K562 (cell line): ENCODE data around the gene OPHN1. TPM values are rescaled to one million over a fixed set of nuclear protein-coding genes. Genes with fewer than 3 reads are reported as not detected.
"Not testable (repeated sequence)": the region's sequence is repeated elsewhere in the genome, so short reads cannot be mapped to it uniquely, and the experiment has no call there.

Source experiments
- ATAC-seq: fragments of 200-7000 bp; cut with Tn5 transposase; 3 replicates; pipeline ENCODE4 v1.9.1; 2020; ENCODE audit warnings: moderate library complexity
- BruUV-seq: library from RNA; stranded (reverse); fragments of 400-500 nt; replicated peaks from 2 replicates; lab custom pipeline; 2021; lab: Mats Ljungman, UMichigan
- CTCF ChIA-PET: fragments of 300-600 bp; formaldehyde crosslinking; extraction: SDS; loops from one replicate; lab custom pipeline; 2021; ENCODE audit warnings: low intra/inter-chr PET ratio; lab: Yijun Ruan, JAX
- POLR2A ChIA-PET: fragments of 300-600, 350-650 bp; sonication (Branson Sonifier 250); formaldehyde crosslinking; extraction: SDS; loops from one replicate; lab custom pipeline; 2021; ENCODE audit warnings: antibody characterized with exemption, inconsistent platforms; lab: Yijun Ruan, JAX
- DNase-seq, 4 experiments: peaks; one replicate each; pipeline versions ENCODE4 v3.0.0 to v3.0.0-alpha.2; 2011 to 2018; ENCODE audit warnings: low spot score in 3 of 4, mixed read lengths in 3 of 4; ENCODE audit errors: extremely low read depth in 1 of 4
- FAIRE-seq: peaks from 2 replicates; lab custom pipeline; 2011; peaks lifted over from hg19 to GRCh38; lab: Jason Lieb, UNC
- H2AFZ ChIP-seq: 2 replicates; pipeline ENCODE4 v1.6.0; 2011; ENCODE audit warnings: low read depth, low read length, control low read depth, inconsistent platforms
- H3K27ac ChIP-seq: fragments of 200-600 bp; 3 replicates; pipeline ENCODE4 v1.8.0; 2011; ENCODE audit warnings: low read depth, mild to moderate bottlenecking, control low read depth, inconsistent platforms, low read length, moderate library complexity, mixed read lengths; ENCODE audit errors: extremely low read depth
- H3K27me3 ChIP-seq, 2 experiments: fragments of 300-600 bp in 1 of 2; 2 replicates in 1 of 2; 3 replicates in 1 of 2; pipeline versions ENCODE4 v1.6.0 to v1.8.0; 2011; ENCODE audit warnings: inconsistent platforms in 2 of 2, low read length in 2 of 2, mild to moderate bottlenecking in 1 of 2, mixed read lengths in 1 of 2, moderate library complexity in 1 of 2; ENCODE audit not compliant: control insufficient read depth in 2 of 2, insufficient read depth in 2 of 2
- H3K36me3 ChIP-seq: fragments of 300-600 bp; 3 replicates; pipeline ENCODE4 v1.8.0; 2011; ENCODE audit warnings: mild to moderate bottlenecking, low read length, inconsistent platforms; ENCODE audit not compliant: control insufficient read depth, insufficient read depth
- H3K4me1 ChIP-seq, 2 experiments: fragments of 200-600 bp in 1 of 2; replicated peaks in 1 of 2; 2 replicates in 1 of 2; 3 replicates in 1 of 2; pipeline versions ENCODE4 v1.5.1 to v1.8.0; 2011; ENCODE audit warnings: inconsistent platforms in 2 of 2, low read length in 2 of 2, mild to moderate bottlenecking in 1 of 2, mixed read lengths in 1 of 2, moderate library complexity in 1 of 2; ENCODE audit not compliant: control insufficient read depth in 2 of 2, insufficient read depth in 2 of 2
- H3K4me2 ChIP-seq: 2 replicates; pipeline ENCODE4 v1.6.1; 2011; ENCODE audit warnings: low read length, control low read depth, inconsistent platforms, mixed read lengths; ENCODE audit not compliant: insufficient read depth
- H3K4me3 ChIP-seq: fragments of 200-600 bp; sonication (generic), shearing (Covaris generic); 2 replicates; pipeline ENCODE4 v1.5.1; 2016; ENCODE audit warnings: control low read depth, inconsistent platforms
- H3K79me2 ChIP-seq: fragments of 200-600 bp; 3 replicates; pipeline ENCODE4 v1.8.0; 2011; ENCODE audit warnings: low read length, inconsistent platforms; ENCODE audit not compliant: control insufficient read depth, insufficient read depth
- H3K9ac ChIP-seq, 2 experiments: 2 replicates each; pipeline versions ENCODE4 v1.6.0 to v1.6.1; 2011; ENCODE audit warnings: low read depth in 2 of 2, low read length in 2 of 2, control low read depth in 1 of 2, inconsistent platforms in 1 of 2, mild to moderate bottlenecking in 1 of 2, mixed read lengths in 1 of 2; ENCODE audit not compliant: insufficient read depth in 1 of 2
- H3K9me1 ChIP-seq: one replicate; pipeline ENCODE4 v1.6.0; 2011; ENCODE audit warnings: inconsistent platforms, mild to moderate bottlenecking, low read length, moderate library complexity; ENCODE audit not compliant: control insufficient read depth, insufficient read depth
- H3K9me3 ChIP-seq: replicated peaks from 2 replicates; pipeline ENCODE4 v1.5.1; 2011; ENCODE audit warnings: low read depth, low read length, inconsistent platforms; ENCODE audit not compliant: control insufficient read depth, insufficient read depth
- H4K20me1 ChIP-seq: replicated peaks from 2 replicates; pipeline ENCODE4 v1.6.1; 2011; ENCODE audit warnings: low read length, inconsistent platforms, mixed read lengths; ENCODE audit not compliant: control insufficient read depth, insufficient read depth
- AFF4 ChIP-seq: sonication (generic); formaldehyde crosslinking; IDR thresholded peaks from 2 replicates; pipeline ENCODE4 v1.8.0; 2023; ENCODE audit warnings: mild to moderate bottlenecking, missing genetic modification reagents
- E2F3 ChIP-seq: fragments of 250-450 bp; sonication (Bioruptor Pico); IDR thresholded peaks from 2 replicates; pipeline ENCODE4 v1.4.0; 2020; ENCODE audit warnings: mild to moderate bottlenecking
- MITF ChIP-seq: IDR thresholded peaks from 2 replicates; pipeline ENCODE4 v1.6.1; 2014; ENCODE audit warnings: antibody characterized with exemption
- NCOA1 ChIP-seq: fragments of 450-650 bp; IDR thresholded peaks from 2 replicates; pipeline ENCODE4 v1.6.1; 2016; ENCODE audit warnings: low read depth
- ZNF23 ChIP-seq: fragments of 250-450 bp; sonication (Bioruptor Pico); IDR thresholded peaks from 2 replicates; pipeline ENCODE4 v1.4.0; 2020; ENCODE audit warnings: mild to moderate bottlenecking
- ZNF316 ChIP-seq: fragments of 450-650 bp; IDR thresholded peaks from 2 replicates; pipeline ENCODE4 v1.6.1; 2016
- WGBS: fragments of 100-300 bp; shearing (Covaris generic); methylation state at CpG from one replicate; pipeline ENCODE4 v1.1.6; 2016; ENCODE audit warnings: low coverage, mixed read lengths; ENCODE audit not compliant: insufficient coverage; ENCODE audit errors: missing lambda C conversion rate; 5-methylcytosine and 5-hydroxymethylcytosine counted together
- in situ Hi-C: fragments of 300-500 bp; cut with MboI; formaldehyde crosslinking; loops from 4 replicates; pipeline ENCODE4 v1.15.0; 2018; ENCODE audit warnings: inconsistent platforms, mixed read lengths
- intact Hi-C: fragments of 100-400 bp; cut with micrococcal nuclease; formaldehyde crosslinking; loops from 2 replicates; pipeline ENCODE4 v1.14.2; 2022
- polyA plus RNA-seq, 8 experiments: library from polyadenylated mRNA; depleted of rRNA in 4 of 8; stranded (reverse) in 5 of 8; unstranded in 3 of 8; fragments of >200 nt; fragmentation: Nextera tagmentation in 2 of 8; fragmentation: Illumina TruSeq in 1 of 8; extraction: Ambion mirVana in 2 of 8; extraction: Trizol in 1 of 8; gene quantifications; 2 replicates each; pipeline versions ENCODE4 v1.2.1 to v1.2.3, GENCODE V29; 2011 to 2014; ENCODE audit warnings: inconsistent platforms in 1 of 8, missing spikeins in 1 of 8
- total RNA-seq, 7 experiments: library from RNA; depleted of rRNA in 6 of 7; stranded (reverse); fragments of >200 nt in 6 of 7; fragmentation: Illumina TruSeq in 2 of 7; extraction: Trizol in 2 of 7; gene quantifications; 2 replicates each; pipeline versions ENCODE4 v1.2.1 to v1.2.3, GENCODE V29; 2011 to 2021; ENCODE audit warnings: low replicate concordance in 1 of 7

Gene OPHN1
- total and polyA plus RNA-seq, 9 of the 15 experiments (the other 6 are each of a cell fraction or from before 2014, with no cell fraction given): 0.28 to 1.8 (median 1.0) TPM

GRCh38 chrX:68396953-68397352 lies 36.3 kb downstream of the OPHN1 start:
- Histone ChIP-seq H4K20me1 (no peaks in the 10 kb centered on the region), H2AFZ (no peak overlapping the region), H3K4me2 (no peak overlapping the region), H3K9ac (no peak overlapping the region), H3K4me1 (no peaks in the 10 kb centered on the region), H3K36me3 (no peaks in the 10 kb centered on the region), H3K27ac (no peak overlapping the region), H3K9me1 (no peaks in the 10 kb centered on the region), H3K9me3 (no peaks in the 10 kb centered on the region), H3K79me2 (no peaks in the 10 kb centered on the region), H3K27me3 (no peaks in the 10 kb centered on the region), H3K4me3 (no peak overlapping the region)
- in situ Hi-C loops (no loop called here), intact Hi-C loops (no loop called here)
- TF ChIP-seq ZNF316 (no peak), AFF4 (CRISPR knock-in tag) (no peak), ZNF23 (CRISPR knock-in tag) (no peak), NCOA1 (no peak), MITF (no peak), E2F3 (no peak)
- ATAC-seq: no peak
- no TSS peak for BruUV-seq
- FAIRE-seq: no peak
- 19% methylated on average over 2 of the region's 2 CpGs for WGBS
- CTCF ChIA-PET: no interaction called here
- DNase-seq: no peak
- POLR2A ChIA-PET: no interaction called here

GRCh38 chrX:68389419-68389960 lies 43.8 kb downstream of the OPHN1 start:
- H3K4me1 ChIP-seq, DNase-seq, H3K4me3 ChIP-seq, in situ Hi-C loops, H3K27me3 ChIP-seq, intact Hi-C loops, H3K9me1 ChIP-seq, ATAC-seq, H3K27ac ChIP-seq, H3K79me2 ChIP-seq, H3K9ac ChIP-seq, H3K4me2 ChIP-seq, H3K36me3 ChIP-seq, H4K20me1 ChIP-seq, BruUV-seq, H3K9me3 ChIP-seq, FAIRE-seq, H2AFZ ChIP-seq, CTCF ChIA-PET: not testable (repeated sequence)
- WGBS: 35% methylated on average over 3 of the region's 3 CpGs
- POLR2A ChIA-PET: interaction anchor here (0.6 kb wide), 1 partner anchor 298 kb away, joined by 3 read pairs; no protein-coding TSS in a partner anchor
